H9 (cell line): Measurements from ENCODE around the gene OR4K14. TPM values are rescaled to one million over a fixed set of nuclear protein-coding genes. Genes with fewer than 3 reads are reported as not detected.

Experiments
- DNase-seq: peaks from one replicate; pipeline ENCODE4 v3.0.0-alpha.2; 2017
- H2AFZ ChIP-seq: one replicate; pipeline ENCODE4 v1.6.1; 2013; ENCODE audit warnings: mild to moderate bottlenecking, low read length, control low read depth, moderate library complexity
- H2AK5ac ChIP-seq: 2 replicates; pipeline ENCODE4 v1.6.1; 2013; ENCODE audit warnings: low read length, control low read depth, mixed read lengths; ENCODE audit not compliant: insufficient read length
- H2BK120ac ChIP-seq: one replicate; pipeline ENCODE4 v1.6.1; 2013; ENCODE audit warnings: low read depth, mild to moderate bottlenecking, low read length, control low read depth, inconsistent platforms; ENCODE audit not compliant: poor library complexity, severe bottlenecking
- H2BK12ac ChIP-seq: 2 replicates; pipeline ENCODE4 v1.6.1; 2013; ENCODE audit warnings: low read length, control low read depth, mixed read lengths, low read depth; ENCODE audit not compliant: insufficient read length
- H2BK15ac ChIP-seq: 2 replicates; pipeline ENCODE4 v1.6.1; 2013; ENCODE audit warnings: low read depth, low read length, control low read depth
- H2BK20ac ChIP-seq: one replicate; pipeline ENCODE4 v1.6.1; 2013; ENCODE audit warnings: low read depth, mild to moderate bottlenecking, low read length, control low read depth, inconsistent platforms; ENCODE audit not compliant: poor library complexity, severe bottlenecking
- H2BK5ac ChIP-seq: 2 replicates; pipeline ENCODE4 v1.6.1; 2013; ENCODE audit warnings: low read length, control low read depth, mixed read lengths; ENCODE audit not compliant: insufficient read length
- H3K14ac ChIP-seq: 2 replicates; pipeline ENCODE4 v1.6.1; 2013; ENCODE audit warnings: low read length, control low read depth; ENCODE audit not compliant: insufficient read depth
- H3K18ac ChIP-seq: 2 replicates; pipeline ENCODE4 v1.6.1; 2013; ENCODE audit warnings: low read depth, mild to moderate bottlenecking, mixed read lengths, low read length, control low read depth; ENCODE audit not compliant: insufficient read length
- H3K23ac ChIP-seq: 2 replicates; pipeline ENCODE4 v1.6.1; 2013; ENCODE audit warnings: low read length, control low read depth, mixed read lengths, low read depth; ENCODE audit not compliant: insufficient read length
- H3K23me2 ChIP-seq: 2 replicates; pipeline ENCODE4 v1.6.1; 2013; ENCODE audit warnings: low read depth, mild to moderate bottlenecking, mixed read lengths, low read length, control low read depth; ENCODE audit not compliant: insufficient read length, poor library complexity, severe bottlenecking
- H3K27ac ChIP-seq: 2 replicates; pipeline ENCODE4 v1.5.1; 2013; ENCODE audit warnings: low read length, control low read depth, mixed read lengths, low read depth; ENCODE audit not compliant: insufficient read length
- H3K27me3 ChIP-seq: 2 replicates; pipeline ENCODE4 v1.6.1; 2013; ENCODE audit warnings: low read length, control low read depth, inconsistent platforms; ENCODE audit not compliant: insufficient read depth
- H3K4ac ChIP-seq: 2 replicates; pipeline ENCODE4 v1.6.1; 2013; ENCODE audit warnings: low read depth, mild to moderate bottlenecking, control low read depth, inconsistent platforms, low read length, moderate library complexity
- H3K4me1 ChIP-seq: 2 replicates; pipeline ENCODE4 v1.6.1; 2013; ENCODE audit warnings: low read length, control low read depth, inconsistent platforms; ENCODE audit not compliant: insufficient read depth
- H3K4me2 ChIP-seq: 2 replicates; pipeline ENCODE4 v1.6.1; 2013; ENCODE audit warnings: low read length, control low read depth, mixed read lengths; ENCODE audit not compliant: insufficient read length, insufficient read depth
- H3K56ac ChIP-seq: 2 replicates; pipeline ENCODE4 v1.6.1; 2013; ENCODE audit warnings: low read depth, mild to moderate bottlenecking, mixed read lengths, low read length, control low read depth; ENCODE audit not compliant: insufficient read length
- H3K79me1 ChIP-seq: 2 replicates; pipeline ENCODE4 v1.6.1; 2013; ENCODE audit warnings: low read depth, mild to moderate bottlenecking, moderate library complexity, low read length, control low read depth, inconsistent platforms; ENCODE audit not compliant: insufficient read depth, poor library complexity, severe bottlenecking
- H3K79me2 ChIP-seq: 2 replicates; pipeline ENCODE4 v1.6.1; 2013; ENCODE audit warnings: low read length, control low read depth, inconsistent platforms; ENCODE audit not compliant: insufficient read depth
- H3K9ac ChIP-seq: 2 replicates; pipeline ENCODE4 v1.6.1; 2013; ENCODE audit warnings: low read length, control low read depth, mixed read lengths; ENCODE audit not compliant: insufficient read length; ENCODE audit errors: extremely low read depth
- H3K9me3 ChIP-seq: one replicate; pipeline ENCODE4 v1.6.1; 2013; ENCODE audit warnings: low read depth, low read length, inconsistent platforms; ENCODE audit not compliant: control insufficient read depth
- H3T11ph ChIP-seq: one replicate; pipeline ENCODE4 v1.6.1; 2013; ENCODE audit warnings: mild to moderate bottlenecking, low read length, control low read depth, inconsistent platforms
- H4K20me1 ChIP-seq: one replicate; pipeline ENCODE4 v1.6.1; 2013; ENCODE audit not compliant: control insufficient read depth, insufficient read length, insufficient read depth
- H4K5ac ChIP-seq: 2 replicates; pipeline ENCODE4 v1.6.1; 2013; ENCODE audit warnings: low read depth, mild to moderate bottlenecking, mixed read lengths, low read length, control low read depth; ENCODE audit not compliant: insufficient read length
- H4K8ac ChIP-seq: replicated peaks from 2 replicates; pipeline ENCODE4 v1.6.1; 2013; ENCODE audit warnings: low read length, control low read depth, mixed read lengths, low read depth; ENCODE audit not compliant: insufficient read length
- H4K91ac ChIP-seq: 2 replicates; pipeline ENCODE4 v1.6.1; 2013; ENCODE audit warnings: low read depth, mild to moderate bottlenecking, moderate library complexity, mixed read lengths, low read length, control low read depth; ENCODE audit not compliant: insufficient read length
- H3K27ac Mint-ChIP-seq, 3 experiments: 2 replicates in 2 of 3; 3 replicates in 1 of 3; pipeline ENCODE4 v1.8.0; 2020 to 2021; ENCODE audit warnings: mixed read lengths in 3 of 3, mild to moderate bottlenecking in 1 of 3, moderate library complexity in 1 of 3
- H3K27me3 Mint-ChIP-seq: 2 replicates; pipeline ENCODE4 v1.8.0; 2021; ENCODE audit warnings: low read depth, mild to moderate bottlenecking, moderate library complexity, mixed read lengths
- H3K36me3 Mint-ChIP-seq, 3 experiments: 2 replicates in 2 of 3; 3 replicates in 1 of 3; pipeline ENCODE4 v1.8.0; 2020 to 2021; ENCODE audit warnings: low read depth in 3 of 3, mixed read lengths in 3 of 3; ENCODE audit not compliant: insufficient read depth in 1 of 3
- H3K4me1 Mint-ChIP-seq, 2 experiments: 2 replicates each; pipeline ENCODE4 v1.8.0; 2020; ENCODE audit warnings: mixed read lengths in 2 of 2
- H3K4me3 Mint-ChIP-seq, 2 experiments: 2 replicates in 1 of 2; 3 replicates in 1 of 2; pipeline ENCODE4 v1.8.0; 2020 to 2021; ENCODE audit warnings: mild to moderate bottlenecking in 2 of 2, mixed read lengths in 2 of 2, moderate library complexity in 1 of 2
- H3K9me3 Mint-ChIP-seq, 2 experiments: 2 replicates in 1 of 2; 3 replicates in 1 of 2; pipeline ENCODE4 v1.8.0; 2020; ENCODE audit warnings: mild to moderate bottlenecking in 2 of 2, mixed read lengths in 2 of 2, moderate library complexity in 1 of 2
- CTCF ChIP-seq: fragments of 200-600 bp; sonication (generic); conservative IDR thresholded peaks from 3 replicates; pipeline ENCODE4 v1.8.0; 2021; ENCODE audit warnings: antibody characterized with exemption, mild to moderate bottlenecking
- WGBS: extraction: QIAGEN DNeasy Blood & Tissue Kit; methylation state at CpG from one replicate; pipeline ENCODE4 v1.1.7; 2013; ENCODE audit warnings: missing lambda C conversion rate, low lambda C conversion rate, mixed read lengths; ENCODE audit not compliant: insufficient read length; ENCODE audit errors: extremely low coverage; 5-methylcytosine and 5-hydroxymethylcytosine counted together
- total RNA-seq: library from RNA; stranded (reverse); gene quantifications from 2 replicates; pipeline ENCODE4 v1.2.1, GENCODE V29; 2021

OR4K14 gene
- total RNA-seq, 1 experiment from 2014 or later, result not detected

- no peak overlapping the region for H4K91ac ChIP-seq
- no peak overlapping the region for H3K4ac ChIP-seq
- Mint-ChIP-seq H3K4me3 (no peak overlapping the region), H3K27ac (no peak overlapping the region), H3K9me3 (peaks cover 92 to 93% of the 10 kb centered on the region in 2 experiments), H3K27me3 (no peaks in the 10 kb centered on the region), H3K36me3 (peaks cover 8 to 31% (median 11%) of the 10 kb centered on the region in 3 experiments; a peak in 5 of 7 replicates), H3K4me1 (no peaks in the 10 kb centered on the region)
- H4K8ac ChIP-seq, result no peak overlapping the region
- no peak overlapping the region for H2BK5ac ChIP-seq
- H3K27ac ChIP-seq, result no peak overlapping the region
- no peak overlapping the region for H2BK15ac ChIP-seq
- H2AFZ ChIP-seq, result no peak overlapping the region
- H3K23ac ChIP-seq, result no peak overlapping the region
- H3K56ac ChIP-seq, result no peak overlapping the region
- no peak overlapping the region for H3T11ph ChIP-seq
- H3K9ac ChIP-seq, result no peak overlapping the region
- no peaks in the 10 kb centered on the region for H3K79me1 ChIP-seq
- no peak overlapping the region for H2AK5ac ChIP-seq
- H3K79me2 ChIP-seq, result no peaks in the 10 kb centered on the region
- no peak overlapping the region for H4K5ac ChIP-seq
- no peak overlapping the region for H2BK120ac ChIP-seq
- H3K18ac ChIP-seq, result no peak overlapping the region
- H2BK20ac ChIP-seq, result no peak overlapping the region
- TF ChIP-seq CTCF, result no peak
- no CpG with 5 or more reads among the region's 2 CpGs for WGBS
- no peaks in the 10 kb centered on the region for H3K27me3 ChIP-seq
- no peak overlapping the region for H3K4me2 ChIP-seq
- no peak overlapping the region for H2BK12ac ChIP-seq
- H3K9me3 ChIP-seq, result peaks cover 53% of the 10 kb centered on the region
- no peak overlapping the region for H3K14ac ChIP-seq
- no peak for DNase-seq
- H3K23me2 ChIP-seq, result no peaks in the 10 kb centered on the region
- H4K20me1 ChIP-seq, result no peaks in the 10 kb centered on the region
- no peaks in the 10 kb centered on the region for H3K4me1 ChIP-seq
Observed at GRCh38 chr14:19993438-19993837, 25.7 kb downstream of the OR4K14 start.
